ENCODE data around the gene MSH5. TPM values are rescaled to one million over a fixed set of nuclear protein-coding genes. Genes with fewer than 3 reads are reported as not detected.

MSH5 gene
- total and polyA plus RNA-seq, 9 of the 15 experiments (the other 6 are each of a cell fraction or from before 2014, with no cell fraction given): 12.5 to 104 (median 46.6) TPM

- CTCF ChIA-PET (ENCODE audit: low intra/inter-chr PET ratio): no interaction called here
These were observed 27.5 kb upstream of the MSH5 start for GRCh38 chr6:31712296-31712695.

More at GRCh38 chr6:31712296-31712695, 27.5 kb upstream of the MSH5 start:
- Histone ChIP-seq H3K27me3 (ENCODE audit: control insufficient read depth in 2 of 2, insufficient read depth in 2 of 2, low read length in 2 of 2) (no peaks in the 10 kb centered on the region), H3K27ac (ENCODE audit: extremely low read depth, low read depth, low read length) (no peak overlapping the region), H4K20me1 (replicated peaks; ENCODE audit: control insufficient read depth, insufficient read depth, low read length) (no peaks in the 10 kb centered on the region), H3K4me1 (replicated peaks in 1 of 2; ENCODE audit: control insufficient read depth in 2 of 2, insufficient read depth in 2 of 2, low read length in 2 of 2) (peaks cover 25 to 42% of the 10 kb centered on the region in 2 experiments), H3K4me3 (no peak overlapping the region), H3K36me3 (ENCODE audit: control insufficient read depth, insufficient read depth, low read length) (no peaks in the 10 kb centered on the region), H3K4me2 (ENCODE audit: insufficient read depth, low read length) (no peak overlapping the region), H3K79me2 (ENCODE audit: control insufficient read depth, insufficient read depth, low read length) (no peaks in the 10 kb centered on the region), H3K9me3 (replicated peaks; ENCODE audit: control insufficient read depth, insufficient read depth, low read depth, low read length) (no peaks in the 10 kb centered on the region), H3K9ac (ENCODE audit: insufficient read depth in 1 of 2, low read depth in 2 of 2, low read length in 2 of 2) (peak overlapping the region in 1 of 2 experiments; percentile 82; a peak in 2 of 4 replicates), H3K9me1 (ENCODE audit: control insufficient read depth, insufficient read depth, low read length) (no peaks in the 10 kb centered on the region), H2AFZ (ENCODE audit: low read depth, low read length) (0 out of 2 replicates have a peak overlapping the region, but pooled peaks have one; percentile 5)
- in situ Hi-C loops (cut with MboI) (no loop called here), intact Hi-C loops (cut with micrococcal nuclease) (no loop called here)
- no TSS peak for BruUV-seq (replicated peaks)
- TF ChIP-seq MAFG (tag; conservative IDR thresholded peaks at IDR 0.05) (no peak), MITF (IDR thresholded peaks at IDR 0.05) (no peak), ZKSCAN3 (CRISPR knock-in tag; IDR thresholded peaks at IDR 0.05) (no peak), ZNF785 (CRISPR knock-in tag; IDR thresholded peaks at IDR 0.05) (no peak), TARDBP (IDR thresholded peaks at IDR 0.05) (no peak)
- DNase-seq (ENCODE audit: extremely low read depth in 1 of 4, low spot score in 3 of 4): no peak
- POLR2A ChIA-PET: interaction anchor here (0.6 to 12.4 kb wide), 6 partner anchors 9 to 91 kb away, joined by 3 to 223 read pairs (median 9); partner anchors contain the start of genes ABHD16A, DDAH2, LY6G6C and MPIG6B
- no peak for ATAC-seq
- no peak for FAIRE-seq
- 74% methylated on average over 8 of the region's 8 CpGs for WGBS (ENCODE audit: insufficient coverage, low coverage, missing lambda C conversion rate)
